Neural progenitor cell (in vitro differentiated cells): ENCODE data around the gene MYEOV. TPM values are rescaled to one million over a fixed set of nuclear protein-coding genes. Genes with fewer than 3 reads are reported as not detected.

Experiments used
- DNase-seq: peaks from one replicate; pipeline ENCODE4 v3.0.0-alpha.2; 2016; ENCODE audit warnings: low spot score
- H2AFZ ChIP-seq: fragments of 200-600 bp; sonication (generic); replicated peaks from 2 replicates; pipeline ENCODE4 v1.6.1; 2016; ENCODE audit warnings: antibody characterized with exemption
- H3F3A ChIP-seq: fragments of 200-600 bp; sonication (generic); 2 replicates; pipeline ENCODE4 v1.6.1; 2016; ENCODE audit warnings: antibody characterized with exemption, low read depth
- H3K27ac ChIP-seq: fragments of 200-600 bp; sonication (generic); 2 replicates; pipeline ENCODE4 v1.5.1; 2016; ENCODE audit warnings: mild to moderate bottlenecking
- H3K27me3 ChIP-seq: fragments of 200-600 bp; sonication (generic); 2 replicates; pipeline ENCODE4 v1.6.1; 2016; ENCODE audit warnings: mild to moderate bottlenecking, moderate library complexity
- H3K36me3 ChIP-seq: fragments of 200-600 bp; sonication (generic); 2 replicates; pipeline ENCODE4 v1.5.1; 2016
- H3K4me1 ChIP-seq: fragments of 200-600 bp; sonication (generic); 2 replicates; pipeline ENCODE4 v1.6.1; 2016; ENCODE audit warnings: mixed run types
- H3K4me2 ChIP-seq: fragments of 200-600 bp; sonication (generic); 2 replicates; pipeline ENCODE4 v1.6.1; 2016
- H3K4me3 ChIP-seq: fragments of 200-600 bp; sonication (generic); 2 replicates; pipeline ENCODE4 v1.5.1; 2016
- H3K79me2 ChIP-seq: fragments of 200-600 bp; sonication (generic); 2 replicates; pipeline ENCODE4 v1.6.1; 2016; ENCODE audit warnings: low read depth
- H3K9ac ChIP-seq: fragments of 200-600 bp; sonication (generic); 2 replicates; pipeline ENCODE4 v1.6.1; 2016
- H3K9me3 ChIP-seq: fragments of 200-600 bp; sonication (generic); 2 replicates; pipeline ENCODE4 v1.5.1; 2016; ENCODE audit warnings: low read depth
- H4K20me1 ChIP-seq: fragments of 200-600 bp; sonication (generic); 2 replicates; pipeline ENCODE4 v1.6.1; 2016; ENCODE audit warnings: low read depth
- H3K27ac Mint-ChIP-seq: 3 replicates; pipeline ENCODE4 v1.8.0; 2021; ENCODE audit warnings: mixed read lengths
- H3K27me3 Mint-ChIP-seq: 2 replicates; pipeline ENCODE4 v1.8.0; 2022; ENCODE audit warnings: low read depth, mild to moderate bottlenecking, inconsistent platforms, moderate library complexity, mixed read lengths; ENCODE audit not compliant: insufficient read depth
- H3K36me3 Mint-ChIP-seq: 3 replicates; pipeline ENCODE4 v1.8.0; 2021; ENCODE audit warnings: mixed read lengths
- H3K4me1 Mint-ChIP-seq: 3 replicates; pipeline ENCODE4 v1.8.0; 2021; ENCODE audit warnings: mixed read lengths
- H3K4me3 Mint-ChIP-seq: 3 replicates; pipeline ENCODE4 v1.8.0; 2021; ENCODE audit warnings: mild to moderate bottlenecking, moderate library complexity, mixed read lengths
- H3K9me3 Mint-ChIP-seq: 3 replicates; pipeline ENCODE4 v1.8.0; 2020; ENCODE audit warnings: mixed read lengths
- EZH2 ChIP-seq: fragments of 200-600 bp; sonication (generic); IDR thresholded peaks from 2 replicates; pipeline ENCODE4 v1.6.1; 2017; ENCODE audit warnings: antibody characterized with exemption, mild to moderate bottlenecking, moderate library complexity
- EZH2phosphoT487 ChIP-seq: fragments of 200-600 bp; sonication (generic); IDR thresholded peaks from 2 replicates; pipeline ENCODE4 v1.6.1; 2017; ENCODE audit warnings: antibody characterized with exemption
- total RNA-seq: library from RNA; depleted of rRNA; stranded (reverse); fragments of >200 nt; gene quantifications from 2 replicates; pipeline ENCODE4 v1.2.3, GENCODE V29; 2015; ENCODE audit warnings: low replicate concordance
- TF ChIP-seq, protein P1 (sequence below): fragments of 200-600 bp; sonication (generic); IDR thresholded peaks from 2 replicates; pipeline ENCODE4 v1.5.1; 2017; ENCODE audit warnings: antibody characterized with exemption, mild to moderate bottlenecking

MYEOV gene
- total RNA-seq, 1 donor from 2014 or later = not detected

DNA sequence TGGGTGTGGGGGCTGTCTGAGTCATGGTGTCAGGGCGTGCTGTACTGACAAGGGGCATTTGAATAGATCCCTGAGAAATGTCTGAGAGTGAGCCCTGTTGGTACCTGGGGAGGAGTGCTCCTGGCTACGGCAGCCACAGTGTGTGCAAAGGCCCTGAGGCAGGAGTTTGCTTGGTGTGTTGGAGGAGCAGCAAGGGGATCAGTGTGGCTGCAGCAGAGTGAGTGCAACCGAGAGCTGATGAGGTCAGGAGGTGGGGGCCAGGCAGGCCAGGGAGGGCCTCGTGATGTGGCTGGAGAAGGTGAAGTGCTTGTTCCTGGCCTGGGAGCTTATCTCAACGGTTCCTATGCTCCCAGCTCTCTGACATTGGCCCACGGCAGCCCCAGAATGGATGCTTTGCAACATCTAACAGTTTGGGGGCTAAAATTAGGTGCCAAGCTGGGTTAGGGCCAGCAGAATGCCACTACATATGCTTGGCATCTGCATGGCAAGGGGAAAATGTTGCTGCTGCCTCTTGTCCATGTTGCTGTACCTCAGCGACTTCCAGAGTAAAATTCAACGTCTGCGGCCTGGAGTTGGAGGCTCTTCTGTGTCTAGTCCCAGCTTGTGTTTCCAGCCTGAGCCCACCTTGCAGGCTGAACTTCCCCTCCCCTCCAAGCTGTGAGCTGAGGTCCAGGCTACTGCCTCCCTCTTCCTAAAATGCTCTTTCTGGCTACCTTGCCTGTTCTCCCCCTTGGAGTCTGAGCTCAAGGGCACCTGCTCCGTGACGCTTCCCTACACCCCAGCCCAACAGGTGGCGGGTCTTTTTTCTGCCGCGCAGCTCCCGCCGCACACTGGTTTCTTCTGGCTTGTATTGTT, 48.2 kb upstream of the MYEOV start:
- TF ChIP-seq EZH2phosphoT487 (no peak), EZH2 (no peak)
- TF ChIP-seq, protein P1, sequence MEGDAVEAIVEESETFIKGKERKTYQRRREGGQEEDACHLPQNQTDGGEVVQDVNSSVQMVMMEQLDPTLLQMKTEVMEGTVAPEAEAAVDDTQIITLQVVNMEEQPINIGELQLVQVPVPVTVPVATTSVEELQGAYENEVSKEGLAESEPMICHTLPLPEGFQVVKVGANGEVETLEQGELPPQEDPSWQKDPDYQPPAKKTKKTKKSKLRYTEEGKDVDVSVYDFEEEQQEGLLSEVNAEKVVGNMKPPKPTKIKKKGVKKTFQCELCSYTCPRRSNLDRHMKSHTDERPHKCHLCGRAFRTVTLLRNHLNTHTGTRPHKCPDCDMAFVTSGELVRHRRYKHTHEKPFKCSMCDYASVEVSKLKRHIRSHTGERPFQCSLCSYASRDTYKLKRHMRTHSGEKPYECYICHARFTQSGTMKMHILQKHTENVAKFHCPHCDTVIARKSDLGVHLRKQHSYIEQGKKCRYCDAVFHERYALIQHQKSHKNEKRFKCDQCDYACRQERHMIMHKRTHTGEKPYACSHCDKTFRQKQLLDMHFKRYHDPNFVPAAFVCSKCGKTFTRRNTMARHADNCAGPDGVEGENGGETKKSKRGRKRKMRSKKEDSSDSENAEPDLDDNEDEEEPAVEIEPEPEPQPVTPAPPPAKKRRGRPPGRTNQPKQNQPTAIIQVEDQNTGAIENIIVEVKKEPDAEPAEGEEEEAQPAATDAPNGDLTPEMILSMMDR = no peak
- Histone ChIP-seq H3K4me1 (peaks cover 10% of the 10 kb centered on the region), H3K27me3 (peaks cover 22% of the 10 kb centered on the region), H3K9me3 (no peaks in the 10 kb centered on the region), H3F3A (no peaks in the 10 kb centered on the region), H2AFZ (no peak overlapping the region), H3K9ac (no peak overlapping the region), H3K4me2 (no peak overlapping the region), H3K79me2 (no peaks in the 10 kb centered on the region), H4K20me1 (no peaks in the 10 kb centered on the region), H3K36me3 (no peaks in the 10 kb centered on the region), H3K27ac (no peak overlapping the region), H3K4me3 (no peak overlapping the region)
- no peak overlapping the region for H3K27ac Mint-ChIP-seq
- H3K27me3 Mint-ChIP-seq = peaks cover 10% of the 10 kb centered on the region
- no peak for DNase-seq
- H3K4me1 Mint-ChIP-seq = peaks cover 19% of the 10 kb centered on the region
- no peak overlapping the region for H3K4me3 Mint-ChIP-seq
- H3K36me3 Mint-ChIP-seq = no peaks in the 10 kb centered on the region
- no peaks in the 10 kb centered on the region for H3K9me3 Mint-ChIP-seq

DNA sequence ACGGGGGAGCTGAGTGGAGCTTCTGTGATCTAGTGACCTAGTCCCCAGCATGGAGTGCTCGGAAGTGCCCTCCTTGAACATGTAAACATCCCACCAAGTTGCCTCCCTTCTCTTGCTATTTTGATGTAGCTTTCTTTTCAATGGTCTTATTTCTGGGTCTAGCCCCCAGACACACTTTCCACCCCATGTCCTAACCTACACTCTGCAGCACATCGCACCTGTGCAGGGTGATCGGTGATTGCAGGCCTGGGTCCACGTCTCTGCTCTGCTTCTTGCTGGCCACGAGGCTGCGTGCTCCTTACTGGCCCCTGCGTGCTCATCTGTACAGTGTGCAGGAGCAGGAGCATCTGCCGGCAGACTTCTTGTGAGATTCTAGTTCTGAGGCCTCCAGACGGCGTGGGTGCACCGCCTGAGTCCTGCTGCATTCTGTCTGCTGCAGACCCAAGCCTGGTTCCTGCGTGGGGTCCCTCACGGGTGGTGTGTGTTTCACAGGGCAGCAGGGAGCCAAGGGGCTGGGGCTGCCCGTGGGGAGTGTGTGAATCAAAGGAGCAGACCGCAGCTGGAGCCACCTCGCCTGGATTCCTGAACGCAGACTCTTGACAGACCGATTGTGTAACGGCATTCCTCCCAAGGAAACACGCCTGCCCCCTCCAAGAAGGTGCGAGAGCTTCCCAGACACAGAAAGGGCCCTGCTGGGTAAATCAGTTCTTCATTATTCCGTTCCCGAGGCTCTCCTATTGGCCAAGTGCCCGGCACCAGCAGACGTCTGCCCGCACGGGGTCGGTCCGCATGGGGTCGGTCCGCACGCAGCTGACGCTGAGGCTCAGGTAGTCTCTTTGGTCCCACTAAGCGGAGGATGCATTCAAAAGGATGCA, 44.4 kb upstream of the MYEOV start:
- DNase-seq = peak; percentile 66
- Mint-ChIP-seq H3K36me3 (no peaks in the 10 kb centered on the region), H3K4me1 (peaks cover 17% of the 10 kb centered on the region), H3K27ac (peak overlapping the region; percentile 37), H3K4me3 (peak overlapping the region; percentile 53), H3K9me3 (peaks cover 12% of the 10 kb centered on the region), H3K27me3 (peaks cover 13% of the 10 kb centered on the region)
- Histone ChIP-seq H3K4me1 (peaks cover 10% of the 10 kb centered on the region), H2AFZ (peak overlapping the region; percentile 62), H3K27me3 (peaks cover 24% of the 10 kb centered on the region), H3K4me3 (no peak overlapping the region), H3K4me2 (peak overlapping the region; percentile 29), H3K27ac (no peak overlapping the region), H3K9ac (no peak overlapping the region), H3F3A (no peaks in the 10 kb centered on the region), H3K9me3 (no peaks in the 10 kb centered on the region), H4K20me1 (no peaks in the 10 kb centered on the region), H3K79me2 (no peaks in the 10 kb centered on the region), H3K36me3 (no peaks in the 10 kb centered on the region)
- TF ChIP-seq EZH2phosphoT487 (no peak), EZH2 (no peak)
- TF ChIP-seq, protein P1 = no peak

DNA sequence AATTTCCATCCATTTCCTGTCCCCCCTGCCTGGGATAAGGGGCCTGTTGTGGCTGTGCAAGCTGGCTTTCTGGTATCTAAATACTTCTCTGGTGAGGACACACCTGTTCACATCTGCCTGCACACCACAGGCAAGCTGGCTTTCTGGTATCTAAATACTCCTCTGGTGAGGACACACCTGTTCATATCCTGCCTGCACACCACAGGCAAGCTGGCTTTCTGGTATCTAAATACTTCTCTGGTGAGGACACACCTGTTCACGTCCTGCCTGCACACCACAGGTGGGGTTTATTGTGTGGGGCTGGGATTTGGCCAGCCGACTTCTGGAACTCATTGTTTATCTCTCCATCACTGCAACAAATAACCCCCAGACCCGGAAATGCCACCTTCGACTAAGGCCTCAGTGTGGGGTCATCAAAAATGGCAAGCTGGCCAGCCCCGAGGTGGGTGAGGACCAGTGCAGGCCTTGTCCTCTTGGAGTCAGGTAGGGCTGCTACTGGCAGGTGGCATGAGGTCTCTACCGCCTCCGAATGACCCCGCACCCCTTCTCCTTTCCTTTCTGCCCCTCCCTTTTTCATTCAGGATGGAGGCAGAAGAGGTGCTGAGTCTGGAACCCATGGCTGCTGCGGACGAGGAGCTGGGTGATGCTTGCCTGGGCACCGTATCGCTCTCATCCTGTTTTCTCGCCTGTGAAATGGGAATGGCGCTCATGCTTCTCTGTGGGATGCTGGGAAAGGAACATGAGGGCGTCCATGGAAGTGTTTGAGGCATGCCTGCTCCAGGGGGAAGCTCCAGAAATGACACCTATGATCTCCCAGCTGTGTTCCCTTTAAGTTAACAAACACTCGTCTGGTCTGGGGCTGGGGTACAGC, 43.5 kb upstream of the MYEOV start:
- Histone ChIP-seq H3F3A (no peaks in the 10 kb centered on the region), H3K36me3 (no peaks in the 10 kb centered on the region), H3K79me2 (no peaks in the 10 kb centered on the region), H3K9me3 (no peaks in the 10 kb centered on the region), H3K27ac (no peak overlapping the region), H2AFZ (peak overlapping the region; percentile 62), H3K4me3 (no peak overlapping the region), H3K4me2 (peak overlapping the region; percentile 29), H3K27me3 (peaks cover 24% of the 10 kb centered on the region), H3K9ac (no peak overlapping the region), H4K20me1 (no peaks in the 10 kb centered on the region), H3K4me1 (peaks cover 10% of the 10 kb centered on the region)
- no peak overlapping the region for H3K27ac Mint-ChIP-seq
- H3K4me1 Mint-ChIP-seq = peaks cover 17% of the 10 kb centered on the region
- no peak overlapping the region for H3K4me3 Mint-ChIP-seq
- no peak for DNase-seq
- peaks cover 18% of the 10 kb centered on the region for H3K9me3 Mint-ChIP-seq
- no peaks in the 10 kb centered on the region for H3K36me3 Mint-ChIP-seq
- TF ChIP-seq EZH2 = no peak
- TF ChIP-seq, protein P1 = no peak
- no peak for TF ChIP-seq EZH2phosphoT487
- H3K27me3 Mint-ChIP-seq = peaks cover 17% of the 10 kb centered on the region
